AG04450 (cell line): ENCODE data around the gene IGSF9B. TPM values are rescaled to one million over a fixed set of nuclear protein-coding genes. Genes with fewer than 3 reads are reported as not detected.

Experiments
- CTCF ChIA-PET: fragments of 300-600, 350-600 bp; formaldehyde crosslinking; extraction: SDS; loops from one replicate; lab custom pipeline; 2022; ENCODE audit warnings: antibody characterized with exemption, inconsistent platforms; lab: Charles Lee
- POLR2A ChIA-PET: fragments of 350-600 bp; formaldehyde crosslinking; extraction: SDS; loops from one replicate; lab custom pipeline; 2021; ENCODE audit warnings: antibody characterized with exemption, inconsistent platforms; lab: Yijun Ruan, JAX
- DNase-seq: peaks from one replicate; pipeline ENCODE4 v3.0.0-alpha.2; 2011; ENCODE audit warnings: low read depth, low spot score
- H3K27ac ChIP-seq: one replicate; pipeline ENCODE4 v1.5.1; 2012; ENCODE audit warnings: low read depth, low read length, control low read depth
- H3K27me3 ChIP-seq: one replicate; pipeline ENCODE4 v1.6.0; 2012; ENCODE audit warnings: low read length; ENCODE audit not compliant: control insufficient read depth, insufficient read depth
- H3K4me3 ChIP-seq: 2 replicates; pipeline ENCODE4 v1.5.1; 2011; ENCODE audit warnings: mild to moderate bottlenecking, low read depth, low read length, control low read depth
- H3K9me3 ChIP-seq: 2 replicates; pipeline ENCODE4 v1.5.1; 2012; ENCODE audit warnings: low read length; ENCODE audit not compliant: control insufficient read depth, insufficient read depth
- CTCF ChIP-seq: IDR thresholded peaks from 2 replicates; pipeline ENCODE4 v1.5.1; 2011; ENCODE audit warnings: low read depth, low read length, control low read depth, inconsistent platforms
- polyA plus RNA-seq: library from polyadenylated mRNA; depleted of rRNA; stranded (reverse); fragments of >200 nt; gene quantifications from 2 replicates; pipeline ENCODE4 v1.2.3, GENCODE V29; 2011

IGSF9B gene
- polyA plus RNA-seq, 1 experiment = not detected

GRCh38 chr11:133896642-133897330 lies 60.0 kb downstream of the IGSF9B start:
- POLR2A ChIA-PET = no interaction called here
- CTCF ChIA-PET = no interaction called here
- no peak for TF ChIP-seq CTCF

GRCh38 chr11:133896028-133896427 lies 60.7 kb downstream of the IGSF9B start:
- peaks cover 45% of the 10 kb centered on the region for H3K9me3 ChIP-seq
- no peak for DNase-seq
- ChIA-PET CTCF (no interaction called here), POLR2A (no interaction called here)
- TF ChIP-seq CTCF = no peak
- no peak overlapping the region for H3K27ac ChIP-seq
- no peak overlapping the region for H3K4me3 ChIP-seq
- H3K27me3 ChIP-seq = no peaks in the 10 kb centered on the region

More at GRCh38 chr11:133896642-133897330, 60.0 kb downstream of the IGSF9B start:
- Histone ChIP-seq H3K4me3 (no peak overlapping the region), H3K9me3 (peaks cover 40% of the 10 kb centered on the region), H3K27me3 (no peaks in the 10 kb centered on the region), H3K27ac (no peak overlapping the region)
- no peak for DNase-seq

GRCh38 chr11:133895551-133895950 lies 61.2 kb downstream of the IGSF9B start:
- CTCF ChIA-PET = no interaction called here

GRCh38 chr11:133895061-133895479 lies 61.7 kb downstream of the IGSF9B start:
- Histone ChIP-seq H3K4me3 (no peak overlapping the region), H3K27ac (no peak overlapping the region), H3K27me3 (no peaks in the 10 kb centered on the region), H3K9me3 (peaks cover 45% of the 10 kb centered on the region)
- ChIA-PET CTCF (no interaction called here), POLR2A (no interaction called here)
- no peak for DNase-seq
- TF ChIP-seq CTCF = no peak

More at GRCh38 chr11:133895551-133895950, 61.2 kb downstream of the IGSF9B start:
- POLR2A ChIA-PET = no interaction called here
- Histone ChIP-seq H3K27ac (no peak overlapping the region), H3K27me3 (no peaks in the 10 kb centered on the region), H3K4me3 (no peak overlapping the region), H3K9me3 (peaks cover 45% of the 10 kb centered on the region)
- no peak for DNase-seq
- TF ChIP-seq CTCF = no peak

GRCh38 chr11:133893381-133893780 lies 63.4 kb downstream of the IGSF9B start:
- no peak overlapping the region for H3K4me3 ChIP-seq
- POLR2A ChIA-PET = no interaction called here

More at GRCh38 chr11:133893381-133893780, 63.4 kb downstream of the IGSF9B start:
- no peak for DNase-seq
- TF ChIP-seq CTCF = no peak
- Histone ChIP-seq H3K9me3 (peaks cover 45% of the 10 kb centered on the region), H3K27ac (no peak overlapping the region), H3K27me3 (no peaks in the 10 kb centered on the region)
- CTCF ChIA-PET = no interaction called here
